Fibroblast of villous mesenchyme (primary cell): ENCODE results near the gene ZNF474. TPM values are rescaled to one million over a fixed set of nuclear protein-coding genes. Genes with fewer than 3 reads are reported as not detected.
"Not testable (repeated sequence)": the region's sequence is repeated elsewhere in the genome, so short reads cannot be mapped to it uniquely, and the experiment has no call there.

Experiments
- DNase-seq: peaks from one replicate; pipeline ENCODE4 v3.0.0-alpha.2; 2010; ENCODE audit warnings: low read depth
- H3K4me3 ChIP-seq: 2 replicates; pipeline ENCODE4 v1.5.1; 2011; ENCODE audit warnings: low read depth, mild to moderate bottlenecking, low read length
- CTCF ChIP-seq: IDR thresholded peaks from 2 replicates; pipeline ENCODE4 v1.5.1; 2012; ENCODE audit warnings: low read depth, mild to moderate bottlenecking, low read length; ENCODE audit not compliant: insufficient read depth
- total RNA-seq: library from RNA; depleted of rRNA; stranded (reverse); fragments of >200 nt; gene quantifications from 2 replicates; pipeline ENCODE4 v1.2.3, GENCODE V29; 2012

Gene ZNF474
- total RNA-seq, 1 donor, result 0.43 TPM

DNA sequence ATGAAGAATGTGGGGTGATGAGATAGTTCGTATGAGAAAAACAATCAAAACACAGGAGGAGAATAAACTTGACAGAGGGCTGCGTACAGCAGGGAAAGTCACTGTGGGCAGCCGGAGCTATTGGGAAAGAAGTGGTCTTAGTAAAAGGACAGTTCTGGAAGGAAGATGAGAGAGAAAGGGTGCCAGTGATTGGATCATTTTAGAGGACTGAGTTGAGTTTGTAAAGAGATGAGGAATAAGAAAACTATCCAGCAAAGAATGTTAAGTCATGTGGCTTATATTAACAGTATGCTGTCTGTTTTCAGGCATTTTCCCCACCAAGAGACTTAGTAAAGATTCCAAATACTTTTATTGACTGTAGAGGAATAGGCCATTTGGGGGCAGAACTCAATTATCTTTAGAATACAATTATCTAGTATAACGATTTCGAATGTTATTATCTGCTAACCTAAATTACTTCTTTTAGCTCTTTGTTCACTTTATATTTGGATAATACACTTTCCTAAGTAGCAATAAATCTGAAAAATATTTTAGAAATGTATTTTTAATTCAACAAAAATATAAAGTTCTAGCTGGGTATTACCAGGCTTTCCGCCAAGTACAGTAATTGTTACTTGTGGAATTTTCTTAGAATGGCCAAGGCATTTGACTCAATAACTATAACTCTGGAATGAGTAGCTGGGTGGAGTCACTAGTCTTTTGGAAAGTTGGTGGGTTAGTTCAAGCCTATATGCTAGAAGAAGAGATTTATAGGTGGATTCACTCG is 35.7 kb upstream of the ZNF474 start:
- H3K4me3 ChIP-seq, result no peak overlapping the region
- no peak for TF ChIP-seq CTCF
- DNase-seq, result peak; percentile 87

GRCh38 chr5:122094251-122094650 is 35.1 kb upstream of the ZNF474 start:
- H3K4me3 ChIP-seq, DNase-seq: not testable (repeated sequence)

DNA sequence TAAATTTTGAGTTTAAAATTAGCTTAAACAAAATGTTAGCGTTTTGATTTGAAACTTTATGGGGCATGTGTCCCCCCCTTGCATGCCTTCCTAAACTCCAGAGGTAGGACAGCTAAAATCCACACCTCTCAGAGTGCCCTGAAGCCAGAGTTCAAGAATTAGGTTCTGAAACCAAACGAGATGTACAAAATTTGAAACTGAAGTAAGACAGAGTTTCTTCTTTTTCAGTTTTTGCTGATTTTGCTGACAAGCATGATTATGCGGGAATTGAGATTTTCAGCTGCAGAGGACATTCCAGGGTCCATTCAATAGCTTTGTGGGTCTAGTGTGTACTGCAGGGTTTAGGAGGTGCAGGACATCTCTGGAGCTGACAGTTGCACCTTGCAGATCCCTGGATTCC is 34.2 kb upstream of the ZNF474 start:
- no peak for DNase-seq
- no peak overlapping the region for H3K4me3 ChIP-seq
- TF ChIP-seq CTCF, result no peak

DNA sequence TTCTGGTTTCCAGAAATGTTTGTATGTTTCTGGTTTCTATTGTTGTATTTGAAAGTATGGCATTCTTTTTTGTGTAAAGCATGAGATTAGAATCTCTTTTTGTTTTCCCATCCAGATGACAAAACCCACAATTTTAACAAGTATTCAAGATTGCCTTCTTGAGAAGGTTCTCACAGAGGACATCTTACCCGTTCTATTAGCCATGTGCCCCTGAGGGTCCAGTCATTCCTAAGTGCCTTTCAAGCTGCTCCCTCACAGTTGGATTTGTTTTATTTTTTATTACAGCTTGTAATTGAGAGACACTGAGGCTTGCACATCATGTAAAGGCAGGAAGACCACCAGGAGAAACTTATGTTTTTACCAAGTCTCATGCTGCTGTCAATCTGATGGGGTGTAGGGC is 32.0 kb upstream of the ZNF474 start:
- no peak for TF ChIP-seq CTCF
- H3K4me3 ChIP-seq, result no peak overlapping the region
- no peak for DNase-seq

DNA sequence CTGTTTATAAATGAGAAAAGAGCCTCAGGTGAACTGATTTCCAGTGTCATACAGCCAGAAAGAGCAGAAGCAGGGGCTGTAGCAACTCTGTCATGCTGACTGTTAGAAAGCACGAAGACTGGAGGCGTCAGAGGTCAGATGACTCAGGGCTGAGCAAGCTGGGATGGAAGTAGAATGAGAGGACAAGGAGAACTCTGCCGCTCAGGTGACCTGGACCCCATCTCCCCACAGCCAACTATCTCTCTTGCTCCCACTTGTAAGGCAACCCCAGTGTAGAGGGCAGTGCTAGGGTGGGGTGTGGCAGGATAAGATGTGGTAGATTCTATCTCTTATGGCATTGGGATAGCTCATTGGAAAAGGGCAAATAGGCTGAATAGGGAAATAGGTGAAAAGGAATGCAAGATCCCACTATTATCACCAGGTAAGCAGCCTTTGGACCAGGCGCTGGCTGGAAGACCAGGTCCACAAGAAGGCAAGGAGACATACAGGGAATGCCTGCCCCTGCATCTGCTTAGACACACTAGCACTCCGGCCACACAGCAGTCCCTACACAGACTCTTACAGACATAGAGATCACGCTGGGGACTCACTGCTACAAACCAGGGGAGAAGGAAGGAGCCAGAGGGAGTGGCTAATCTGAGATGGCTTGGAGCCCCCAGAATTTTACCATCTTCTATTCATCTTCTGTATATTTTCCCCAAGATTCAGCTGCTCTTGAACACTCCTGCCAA is 30.1 kb upstream of the ZNF474 start:
- TF ChIP-seq CTCF, result no peak
- no peak overlapping the region for H3K4me3 ChIP-seq
- peak; percentile 80 for DNase-seq

GRCh38 chr5:122101636-122102285 is 27.6 kb upstream of the ZNF474 start:
- peak; percentile 74 for DNase-seq
- peak; percentile 67 for TF ChIP-seq CTCF
- H3K4me3 ChIP-seq, result no peak overlapping the region

- DNase-seq, result peak; percentile 66
- H3K4me3 ChIP-seq, result no peak overlapping the region
- no peak for TF ChIP-seq CTCF
These were observed 26.5 kb upstream of the ZNF474 start for GRCh38 chr5:122102825-122103224.
